Astrocyte of the cerebellum (primary cell): ENCODE results near the gene TM2D3.

Source experiments
- DNase-seq: peaks from one replicate; pipeline ENCODE4 v3.0.0-alpha.2; 2011; ENCODE audit warnings: low read depth
- H3K4me3 ChIP-seq: 2 replicates; pipeline ENCODE4 v1.5.1; 2011; ENCODE audit warnings: mild to moderate bottlenecking, low read depth, low read length, moderate library complexity
- CTCF ChIP-seq: IDR thresholded peaks from 2 replicates; pipeline ENCODE4 v1.5.1; 2012; ENCODE audit warnings: low read length, low read depth, moderate library complexity, mild to moderate bottlenecking; ENCODE audit errors: missing control alignments
- in situ Hi-C: cut with HindIII; loops from 2 replicates; pipeline ENCODE4 v1.10.0; 2017; ENCODE audit warnings: low sequenced_read_pairs

The TM2D3 gene

DNA sequence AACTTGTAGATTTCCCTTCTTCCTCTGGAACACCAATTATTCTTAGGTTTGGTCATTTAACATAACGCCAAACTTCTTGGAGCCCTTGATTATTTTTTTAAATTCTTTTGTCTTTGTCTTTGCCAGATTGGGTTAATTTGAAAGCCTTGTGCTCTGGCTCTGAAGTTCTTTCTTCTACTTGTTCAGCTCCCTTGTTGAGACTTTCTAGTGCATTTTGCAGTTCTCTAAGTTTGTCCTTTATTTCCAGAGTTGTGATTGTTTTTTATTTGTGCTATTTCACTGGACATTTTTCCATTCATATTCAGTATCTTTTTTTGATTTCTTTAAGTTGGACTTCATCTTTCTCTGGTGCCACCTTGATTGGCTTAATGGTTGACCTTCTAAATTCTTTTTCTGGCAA lies 55.5 kb downstream of the TM2D3 start:
- in situ Hi-C loops: no loop called here
- DNase-seq: no peak
- H3K4me3 ChIP-seq: no peak overlapping the region
- TF ChIP-seq CTCF: no peak
